HG02870 (cell line): ENCODE measurements around the gene ST6GALNAC6.
"Not testable (repeated sequence)": the region's sequence is repeated elsewhere in the genome, so short reads cannot be mapped to it uniquely, and the experiment has no call there.

ENCODE experiments used
- ATAC-seq: cut with Tn5 transposase; IDR thresholded peaks from one replicate; pipeline ENCODE4 v1.9.1; 2021; ENCODE audit warnings: mild to moderate bottlenecking, moderate library complexity; ENCODE audit not compliant: unreplicated experiment

ST6GALNAC6 gene

DNA sequence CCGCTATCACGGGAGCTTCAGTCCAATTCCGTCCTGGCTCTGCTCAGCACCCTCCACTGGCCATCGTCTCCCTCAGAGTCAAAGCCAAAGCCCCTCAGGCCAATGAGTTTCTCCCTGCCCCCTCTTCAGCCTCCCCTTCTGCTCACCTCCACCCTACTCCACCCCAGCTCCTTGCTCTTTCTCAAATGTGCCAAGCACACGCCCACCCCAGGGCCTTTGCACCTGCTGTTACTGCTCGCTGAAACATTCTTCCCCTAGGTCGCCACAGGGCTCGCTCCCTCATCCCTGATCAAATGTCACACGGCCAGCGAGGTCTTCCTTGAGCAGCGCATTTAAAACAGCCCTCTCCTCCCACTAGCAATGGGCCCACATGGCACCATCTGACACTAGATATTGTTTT lies 38.6 kb downstream of the ST6GALNAC6 start:
- ATAC-seq, result no peak

DNA sequence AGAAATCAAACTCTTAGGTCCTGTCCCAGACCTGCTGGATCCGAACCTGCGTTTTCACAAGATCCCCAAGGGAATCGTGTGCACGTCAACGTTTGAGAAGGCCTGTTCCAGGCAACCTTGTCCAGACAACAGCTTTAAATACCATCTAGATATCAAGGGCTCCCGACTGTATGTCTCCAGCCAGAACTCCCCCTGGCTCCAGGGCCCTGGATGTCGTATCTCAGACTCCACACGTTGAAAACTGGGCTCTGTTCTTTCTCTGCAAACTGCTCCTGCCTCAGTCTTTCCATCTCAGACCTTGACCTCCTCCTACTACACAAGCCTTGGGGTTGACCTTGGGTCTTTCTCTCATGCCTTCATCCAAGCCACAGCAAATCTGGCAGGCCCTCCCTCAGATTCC lies 39.1 kb downstream of the ST6GALNAC6 start:
- no peak for ATAC-seq

DNA sequence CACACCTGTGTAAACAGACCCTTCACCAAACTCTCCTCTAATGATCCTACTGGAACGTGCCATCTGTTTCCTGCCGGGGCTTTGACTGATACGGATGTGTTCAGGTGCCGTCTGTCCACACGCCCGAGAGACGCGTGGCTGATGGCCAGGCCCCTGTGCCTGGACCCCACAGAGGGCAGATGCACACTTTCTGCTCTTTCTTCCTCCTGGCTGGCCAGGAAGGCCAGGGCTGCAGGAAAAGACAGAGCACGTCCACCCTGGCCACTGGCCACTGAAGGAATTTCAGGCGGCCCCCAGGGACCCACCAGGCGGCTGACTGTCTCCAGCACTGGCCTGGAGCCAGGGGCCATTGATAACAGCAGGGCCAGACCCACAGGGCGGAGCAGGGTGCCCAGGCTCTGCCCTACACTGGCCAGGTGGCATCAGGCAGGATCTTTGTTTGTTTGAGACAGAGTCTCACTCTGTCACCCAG lies 41.3 kb downstream of the ST6GALNAC6 start:
- no peak for ATAC-seq

DNA sequence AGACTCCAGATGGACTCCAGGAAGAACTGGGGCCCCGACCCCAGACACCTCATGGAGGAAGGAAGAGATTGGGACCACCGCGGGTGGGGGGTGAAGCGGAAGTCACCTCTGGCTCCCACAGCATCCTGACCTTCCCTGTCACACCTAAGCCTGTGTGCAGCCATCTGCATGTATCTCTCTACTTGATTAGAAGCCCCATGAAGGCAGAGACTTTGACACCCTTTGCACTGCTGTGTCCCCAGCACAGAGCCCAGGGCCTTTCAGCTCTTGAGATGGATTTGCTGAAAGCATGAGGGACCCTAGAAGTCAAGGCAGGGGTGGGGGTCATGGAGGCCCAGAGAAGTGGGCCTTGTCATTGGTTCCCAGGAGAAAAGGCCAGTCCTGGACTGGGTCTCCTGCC lies 42.1 kb downstream of the ST6GALNAC6 start:
- ATAC-seq, result no peak

GRCh38 chr9:127856729-127857116 lies 42.7 kb downstream of the ST6GALNAC6 start:
- ATAC-seq, result no peak

- ATAC-seq, result no peak
These were observed 43.2 kb downstream of the ST6GALNAC6 start for GRCh38 chr9:127856094-127856728.

DNA sequence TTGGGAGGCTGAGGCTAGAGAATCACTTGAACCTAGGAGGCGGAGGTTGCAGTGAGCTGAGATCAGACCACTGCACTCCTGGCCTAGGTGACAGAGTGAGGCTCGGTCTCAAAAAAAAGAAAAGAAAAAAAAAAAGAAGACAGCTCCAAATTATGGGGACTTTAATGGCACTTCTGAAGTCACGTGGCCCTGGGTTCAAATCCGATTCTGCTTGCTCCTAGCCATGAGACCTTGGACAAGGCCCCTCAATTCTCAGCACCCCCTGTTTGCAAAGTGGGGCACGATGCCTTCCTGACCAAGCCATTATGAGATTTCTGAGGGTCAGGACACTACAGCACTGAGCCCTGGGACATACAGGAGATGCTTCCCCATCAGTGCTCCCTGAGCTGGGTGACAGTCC lies 43.9 kb downstream of the ST6GALNAC6 start:
- ATAC-seq, result no peak

- ATAC-seq, result no peak
These were observed 44.4 kb downstream of the ST6GALNAC6 start for GRCh38 chr9:127854960-127855359.

GRCh38 chr9:127854184-127854806 lies 45.1 kb downstream of the ST6GALNAC6 start, which contains the start of gene ENG:
TSS of gene ENG (minus strand) at chr9:127854658. CDS start at chr9:127854355, 303 bp downstream.
- no peak for ATAC-seq

- ATAC-seq, result no peak
These were observed 45.9 kb downstream of the ST6GALNAC6 start for GRCh38 chr9:127853312-127854183.

- no peak for ATAC-seq
These were observed 46.6 kb downstream of the ST6GALNAC6 start for GRCh38 chr9:127852829-127853228.

DNA sequence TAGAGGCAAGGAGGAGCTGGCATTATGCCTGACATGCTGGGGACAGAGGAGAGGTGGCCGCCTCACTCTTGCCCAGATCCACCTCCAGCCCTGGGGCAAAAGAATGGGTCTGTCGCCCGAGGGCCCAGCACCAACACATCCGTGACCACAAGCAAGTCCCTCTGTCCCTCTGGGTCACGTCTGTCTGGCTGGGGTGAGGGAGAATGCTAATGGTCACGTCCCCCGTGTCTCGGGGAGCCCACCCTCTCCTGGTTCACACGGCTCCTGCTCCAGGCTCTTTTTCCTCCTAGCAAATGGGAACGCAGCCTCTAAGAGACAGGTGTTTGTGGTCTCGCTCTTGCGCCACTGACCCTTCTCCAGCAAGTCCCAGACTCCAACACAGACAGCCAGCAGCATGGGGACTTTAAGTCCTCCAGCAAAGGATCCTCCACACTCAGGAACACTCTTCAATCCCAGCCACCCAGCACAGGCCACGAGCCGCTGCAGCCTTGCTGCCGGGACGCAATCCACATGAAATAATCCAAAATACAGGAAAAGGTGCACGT lies 49.0 kb downstream of the ST6GALNAC6 start:
- ATAC-seq, result no peak

DNA sequence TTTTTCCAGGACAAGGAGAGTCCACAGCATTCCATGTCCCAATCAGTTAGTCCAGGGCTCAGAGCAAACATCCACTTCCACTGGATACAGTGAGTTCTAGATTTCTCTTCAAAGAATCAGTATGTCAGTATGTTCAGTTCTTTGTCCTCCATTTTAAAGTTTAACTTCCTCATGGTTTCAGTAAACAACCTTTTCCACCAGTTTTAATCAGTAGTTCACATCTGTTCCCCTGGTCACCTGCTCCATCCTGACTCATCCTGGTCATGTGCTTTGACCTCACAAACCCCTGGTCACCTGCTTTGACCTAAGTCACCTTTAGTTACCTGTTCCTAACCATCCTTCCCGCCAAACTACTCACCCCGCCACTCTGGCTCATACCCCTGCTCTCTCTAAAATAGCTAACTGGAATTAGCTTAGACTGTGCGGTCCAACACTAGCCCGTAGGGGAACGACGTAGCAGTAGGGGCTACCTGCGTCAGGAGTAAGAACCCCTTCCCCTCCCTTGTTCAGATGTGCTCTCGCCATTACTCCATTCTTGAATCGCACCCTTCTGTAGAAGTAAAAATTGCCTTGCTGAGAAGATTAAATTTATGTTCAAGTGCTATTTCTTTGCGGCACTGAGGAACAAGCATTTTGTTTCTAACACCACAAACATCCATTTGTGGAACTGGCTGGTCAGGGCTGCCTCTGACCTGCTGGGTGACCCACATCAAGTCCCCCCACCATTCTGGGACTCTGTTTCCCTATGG lies 50.5 kb downstream of the ST6GALNAC6 start:
- no peak for ATAC-seq

GRCh38 chr9:127847833-127848755 lies 51.3 kb downstream of the ST6GALNAC6 start:
- no peak for ATAC-seq

DNA sequence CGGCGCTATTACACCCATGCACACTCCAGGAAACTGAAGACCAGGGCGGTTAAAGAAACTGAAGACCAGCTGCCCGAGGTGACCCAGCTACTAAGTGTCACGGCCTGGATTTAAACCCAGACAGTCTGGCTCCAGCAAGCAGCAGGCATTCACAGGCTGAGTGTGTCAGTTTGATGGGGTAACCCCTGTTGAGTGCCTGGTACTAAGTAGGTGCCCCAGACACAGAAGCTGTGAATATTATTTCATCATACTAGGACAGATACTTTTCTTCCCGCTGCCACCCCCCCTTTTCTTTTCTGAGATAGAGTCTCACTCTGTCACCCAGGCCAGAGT lies 52.3 kb downstream of the ST6GALNAC6 start:
- no peak for ATAC-seq

DNA sequence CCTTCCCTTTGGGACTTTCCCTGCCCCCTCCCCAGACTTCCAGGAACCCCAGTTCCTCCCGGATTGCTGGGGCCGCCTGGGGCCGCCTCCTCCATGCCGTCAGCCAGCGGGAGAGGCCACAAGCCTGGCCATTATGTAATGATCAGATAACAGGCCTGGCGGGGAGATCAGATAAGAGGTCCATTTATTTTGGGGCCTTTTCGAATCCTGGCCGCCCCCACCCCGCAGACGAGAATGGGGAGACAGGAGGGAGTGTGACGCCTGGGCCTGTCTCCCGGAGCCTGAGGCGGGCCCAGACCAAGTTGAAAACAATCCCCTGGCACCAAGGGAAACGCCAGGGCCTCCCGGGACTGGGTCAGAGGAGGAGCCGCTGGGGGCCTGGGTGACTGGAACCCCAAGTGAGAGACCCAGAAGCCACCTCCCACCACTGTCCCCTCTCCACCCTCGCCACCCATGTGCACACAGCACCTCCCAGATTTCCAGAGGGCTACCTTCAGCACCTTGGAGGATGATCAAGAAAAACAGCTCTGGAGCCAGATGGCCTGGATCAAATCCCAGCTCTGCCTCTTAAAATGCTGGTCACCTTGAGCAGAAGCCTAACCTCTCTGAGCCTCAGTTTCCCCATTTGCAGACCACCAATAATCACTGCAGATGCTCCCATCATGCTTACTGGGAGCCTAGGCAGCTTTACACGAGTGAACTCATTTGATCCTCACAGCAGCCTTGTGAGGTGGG lies 52.8 kb downstream of the ST6GALNAC6 start:
- ATAC-seq, result no peak

- not testable (repeated sequence) for ATAC-seq
These were observed 53.8 kb downstream of the ST6GALNAC6 start for GRCh38 chr9:127845619-127846018.

GRCh38 chr9:127844821-127845359 lies 54.5 kb downstream of the ST6GALNAC6 start:
- no peak for ATAC-seq
